Stimulated activated CD8-positive, alpha-beta memory T cell treated with anti-CD3 and anti-CD28 coated beads, Interleukin-4, amount 100 ng/mL, for 4 hours (primary cell): Measurements from ENCODE around the gene SCGN.

Experiments used
- DNase-seq, 2 donors: peaks; one replicate each; pipeline ENCODE4 v3.0.0-alpha.2; 2020; ENCODE audit warnings: low read depth in 2 of 2, low spot score in 1 of 2

Gene SCGN

GRCh38 chr6:25640446-25640845, 11.6 kb upstream of the SCGN start:
- DNase-seq = no peak

- DNase-seq = no peak
Observed at GRCh38 chr6:25640891-25641290, 11.1 kb upstream of the SCGN start.

GRCh38 chr6:25641377-25641776, 10.6 kb upstream of the SCGN start:
- no peak for DNase-seq

- DNase-seq = no peak
Observed at GRCh38 chr6:25641940-25642666, 9.9 kb upstream of the SCGN start.

GRCh38 chr6:25642667-25643328, 9.2 kb upstream of the SCGN start:
- DNase-seq = no peak

GRCh38 chr6:25645916-25646315, 6.1 kb upstream of the SCGN start:
- DNase-seq = no peak

- no peak for DNase-seq
Observed at GRCh38 chr6:25649611-25650010, 2.4 kb upstream of the SCGN start.

- no peak for DNase-seq
Observed at GRCh38 chr6:25655723-25656122, 3.7 kb downstream of the SCGN start.

GRCh38 chr6:25659633-25660368, 7.8 kb downstream of the SCGN start:
- no peak for DNase-seq

- DNase-seq = no peak
Observed at GRCh38 chr6:25660512-25660911, 8.5 kb downstream of the SCGN start.

- no peak for DNase-seq
Observed at GRCh38 chr6:25661129-25661779, 9.2 kb downstream of the SCGN start.

GRCh38 chr6:25665455-25665854, 13.4 kb downstream of the SCGN start:
- DNase-seq = no peak

GRCh38 chr6:25669413-25669812, 17.4 kb downstream of the SCGN start:
- DNase-seq = no peak

- DNase-seq = no peak
Observed at GRCh38 chr6:25670208-25670607, 18.2 kb downstream of the SCGN start.

GRCh38 chr6:25670793-25671513, 18.9 kb downstream of the SCGN start:
- DNase-seq = no peak

- DNase-seq = no peak
Observed at GRCh38 chr6:25671652-25672051, 19.6 kb downstream of the SCGN start.

GRCh38 chr6:25675167-25675566, 23.2 kb downstream of the SCGN start:
- DNase-seq = no peak

- no peak for DNase-seq
Observed at GRCh38 chr6:25676775-25677174, 24.8 kb downstream of the SCGN start.

- no peak for DNase-seq
Observed at GRCh38 chr6:25681848-25682247, 29.8 kb downstream of the SCGN start.

- no peak for DNase-seq
Observed at GRCh38 chr6:25682324-25682723, 30.3 kb downstream of the SCGN start.

- no peak for DNase-seq
Observed at GRCh38 chr6:25684565-25684964, 32.5 kb downstream of the SCGN start.
